ENCODE data around the gene RAB20. TPM values are rescaled to one million over a fixed set of nuclear protein-coding genes. Genes with fewer than 3 reads are reported as not detected.
A peak's percentile ranks its signal among the peaks of the same experiment; 100 is the strongest.

RAB20 gene
- total RNA-seq, 1 donor from 2014 or later = 17.0 TPM

- no peak for TF ChIP-seq CTCF (conservative IDR thresholded peaks at IDR 0.05; ENCODE audit: low read depth, low read length)
- DNase-seq (ENCODE audit: low read depth) = no peak
- H3K4me3 ChIP-seq (ENCODE audit: low read depth, low read length) = no peak overlapping the region
Measured at GRCh38 chr13:110531100-110531499, 30.4 kb downstream of the RAB20 start.

GRCh38 chr13:110529522-110530311 lies 31.8 kb downstream of the RAB20 start:
- no peak overlapping the region for H3K4me3 ChIP-seq (ENCODE audit: low read depth, low read length)
- no peak for DNase-seq (ENCODE audit: low read depth)
- no peak for TF ChIP-seq CTCF (conservative IDR thresholded peaks at IDR 0.05; ENCODE audit: low read depth, low read length)

GRCh38 chr13:110528911-110529310 lies 32.6 kb downstream of the RAB20 start:
- no peak for DNase-seq (ENCODE audit: low read depth)
- no peak overlapping the region for H3K4me3 ChIP-seq (ENCODE audit: low read depth, low read length)
- no peak for TF ChIP-seq CTCF (conservative IDR thresholded peaks at IDR 0.05; ENCODE audit: low read depth, low read length)

- H3K4me3 ChIP-seq (ENCODE audit: low read depth, low read length) = no peak overlapping the region
- TF ChIP-seq CTCF (conservative IDR thresholded peaks at IDR 0.05; ENCODE audit: low read depth, low read length) = no peak
- DNase-seq (ENCODE audit: low read depth) = no peak
Measured at GRCh38 chr13:110528371-110528770, 33.2 kb downstream of the RAB20 start.

GRCh38 chr13:110525328-110526319 lies 35.9 kb downstream of the RAB20 start:
- H3K4me3 ChIP-seq (ENCODE audit: low read depth, low read length) = no peak overlapping the region
- DNase-seq (ENCODE audit: low read depth) = no peak
- TF ChIP-seq CTCF (conservative IDR thresholded peaks at IDR 0.05; ENCODE audit: low read depth, low read length) = peak; percentile 12

- DNase-seq (ENCODE audit: low read depth) = no peak
- no peak for TF ChIP-seq CTCF (conservative IDR thresholded peaks at IDR 0.05; ENCODE audit: low read depth, low read length)
- no peak overlapping the region for H3K4me3 ChIP-seq (ENCODE audit: low read depth, low read length)
Measured at GRCh38 chr13:110524541-110525257, 36.8 kb downstream of the RAB20 start.

Data from epithelial cell of proximal tubule (primary cell).